Smooth muscle cell of trachea (primary cell): ENCODE measurements around the gene CBLN3. TPM values are rescaled to one million over a fixed set of nuclear protein-coding genes. Genes with fewer than 3 reads are reported as not detected.

Source experiments
- total RNA-seq: library from RNA; depleted of rRNA; stranded (reverse); fragments of >200 nt; gene quantifications from 2 replicates; pipeline ENCODE4 v1.2.1, GENCODE V29; 2014

The CBLN3 gene
- 4.1 and 11.4 TPM in 2 replicates for total RNA-seq

GRCh38 chr14:24429395-24430142, at the start of gene CBLN3, which contains the start of gene KHNYN:
CBLN3 (minus strand) TSS chr14:24429668; CDS start chr14:24429054, 614 bp downstream.
KHNYN (plus strand) TSS chr14:24429954; CDS start chr14:24430731, 777 bp downstream.

GRCh38 chr14:24442240-24443052, 13.0 kb upstream of the CBLN3 start, which contains the start of gene SDR39U1:
SDR39U1 (minus strand) TSS chr14:24442776; CDS start chr14:24442769, 7 bp downstream.

GRCh38 chr14:24398653-24399446, 30.6 kb downstream of the CBLN3 start, which contains the start of gene NYNRIN:
NYNRIN (plus strand) TSS chr14:24399003; CDS start chr14:24399247, 244 bp downstream.

Other genes starting within 250 kb of the CBLN3 start
- gene IPO4, start 240.9 kb downstream of the CBLN3 start, total RNA-seq, result 39.4 and 47.6 TPM in 2 replicates
- 87.0 and 90.6 TPM in 2 replicates for gene TM9SF1, start 234.2 kb downstream of the CBLN3 start, total RNA-seq
- not detected in 2 replicates for gene TSSK4, start 224.0 kb downstream of the CBLN3 start, total RNA-seq
- 27.6 and 44.5 TPM in 2 replicates for gene CHMP4A, start 216.2 kb downstream of the CBLN3 start, total RNA-seq
- 11.1 and 25.5 TPM in 2 replicates for gene MDP1, start 213.6 kb downstream of the CBLN3 start, total RNA-seq
- 143 and 203 TPM in 2 replicates for gene NEDD8, start 197.3 kb downstream of the CBLN3 start, total RNA-seq
- gene GMPR2, start 196.7 kb downstream of the CBLN3 start, total RNA-seq, result 94.2 and 119 TPM in 2 replicates
- 68.9 and 83.2 TPM in 2 replicates for gene TINF2, start 187.0 kb downstream of the CBLN3 start, total RNA-seq
- gene TGM1, start 166.5 kb downstream of the CBLN3 start, total RNA-seq, result 0.83 and 1.5 TPM in 2 replicates
- 23.3 and 31.6 TPM in 2 replicates for gene RABGGTA, start 158.1 kb downstream of the CBLN3 start, total RNA-seq
- 19.8 and 22.1 TPM in 2 replicates for gene DHRS1, start 129.9 kb downstream of the CBLN3 start, total RNA-seq
- gene NOP9, start 129.8 kb downstream of the CBLN3 start, total RNA-seq, result 19.3 and 25.1 TPM in 2 replicates
- gene CIDEB, start 121.7 kb downstream of the CBLN3 start, total RNA-seq, result 1.5 and 2.6 TPM in 2 replicates
- 3.8 and 4.6 TPM in 2 replicates for gene LTB4R2, start 119.5 kb downstream of the CBLN3 start, total RNA-seq
- gene LTB4R, start 118.2 kb downstream of the CBLN3 start, total RNA-seq, result 0.87 and 4.1 TPM in 2 replicates
- 9.6 and 11.7 TPM in 2 replicates for gene ADCY4, start 94.6 kb downstream of the CBLN3 start, total RNA-seq
- 2.9 and 6.8 TPM in 2 replicates for gene RIPK3, start 89.7 kb downstream of the CBLN3 start, total RNA-seq
- 108 and 149 TPM in 2 replicates for gene NFATC4, start 61.5 kb downstream of the CBLN3 start, total RNA-seq
- gene NYNRIN, start 30.7 kb downstream of the CBLN3 start, total RNA-seq, result 20.4 and 42.7 TPM in 2 replicates
- 55.3 and 67.8 TPM in 2 replicates for gene KHNYN, start 286 bp upstream of the CBLN3 start, total RNA-seq
- 12.4 and 16.4 TPM in 2 replicates for gene SDR39U1, start 13.1 kb upstream of the CBLN3 start, total RNA-seq
- not detected in 2 replicates for gene CMA1, start 78.6 kb upstream of the CBLN3 start, total RNA-seq
- not detected in 2 replicates for gene CTSG, start 146.6 kb upstream of the CBLN3 start, total RNA-seq
- not detected in 2 replicates for gene GZMH, start 180.0 kb upstream of the CBLN3 start, total RNA-seq
- gene GZMB, start 204.5 kb upstream of the CBLN3 start, total RNA-seq, result not detected in 2 replicates